Heart right ventricle (tissue), 16 donors: ENCODE results near the gene SMIM5. TPM values are rescaled to one million over a fixed set of nuclear protein-coding genes. Genes with fewer than 3 reads are reported as not detected.

Source experiments
- ATAC-seq, 8 donors: fragments of 200-7000 bp; cut with Tn5 transposase; one replicate each; pipeline ENCODE4 v1.9.1; 2020; ENCODE audit warnings: mild to moderate bottlenecking in 8 of 8, moderate library complexity in 8 of 8, moderate number of reproducible peaks in 1 of 8
- DNase-seq, 2 donors: peaks; one replicate each; pipeline ENCODE4 v3.0.0-alpha.2; 2020
- H3K27ac ChIP-seq, 10 donors: fragments of 200-600 bp; sonication (generic) in 2 of 10; one replicate each; pipeline versions ENCODE4 v1.5.0 to v1.8.0; 2020 to 2022; ENCODE audit warnings: mild to moderate bottlenecking in 3 of 10
- H3K27me3 ChIP-seq, 7 donors: fragments of 200-600 bp; one replicate each; pipeline ENCODE4 v1.8.0; 2021 to 2022; ENCODE audit warnings: mild to moderate bottlenecking in 2 of 7
- H3K36me3 ChIP-seq, 9 donors: fragments of 200-600 bp; sonication (generic) in 1 of 9; one replicate each; pipeline versions ENCODE4 v1.5.0 to v1.8.0; 2020 to 2022; ENCODE audit warnings: mild to moderate bottlenecking in 2 of 9
- H3K4me1 ChIP-seq, 9 donors: fragments of 200-600 bp; sonication (generic) in 1 of 9; one replicate each; pipeline versions ENCODE4 v1.5.0 to v1.8.0; 2020 to 2022; ENCODE audit warnings: mild to moderate bottlenecking in 4 of 9
- H3K4me3 ChIP-seq, 10 donors: fragments of 200-600 bp; sonication (generic) in 2 of 10; one replicate each; pipeline versions ENCODE4 v1.5.0 to v1.8.0; 2020 to 2022; ENCODE audit warnings: mild to moderate bottlenecking in 7 of 10, moderate library complexity in 2 of 10
- H3K9me3 ChIP-seq, 11 donors: fragments of 200-600 bp in 10 of 11; sonication (generic) in 2 of 11; one replicate each; pipeline versions ENCODE4 v1.5.0 to v1.8.0; 2013 to 2022; ENCODE audit warnings: mild to moderate bottlenecking in 2 of 11, control low read depth in 1 of 11, moderate library complexity in 1 of 11
- WGBS, 2 donors: extraction: QIAGEN DNeasy Blood & Tissue Kit; methylation state at CpG; one replicate each; pipeline ENCODE4 v1.1.7; 2013; ENCODE audit warnings: inconsistent platforms in 1 of 2; 5-methylcytosine and 5-hydroxymethylcytosine counted together
- intact Hi-C, 10 donors: fragments of 100-400 bp; cut with DNase I; formaldehyde crosslinking; loops; one replicate each; pipeline versions ENCODE4 v1.11.1 to v1.14.2; 2022
- polyA plus RNA-seq, 2 donors: library from polyadenylated mRNA; stranded (reverse); fragments of 200-250 nt; gene quantifications; one replicate each; pipeline ENCODE4 v1.2.3, GENCODE V29; 2013
- total RNA-seq, 10 donors: library from RNA; stranded (reverse); fragmentation: NEBNext Ultra II Directional in 3 of 10; extraction: Animal tissue kit (Norgen Biotek cat#: 25700) in 3 of 10; gene quantifications; one replicate each; pipeline versions ENCODE4 v1.2.1 to v1.2.4, GENCODE V29; 2021 to 2023
- TF ChIP-seq, protein P1 (sequence below), 9 donors: fragments of 200-600 bp; sonication (generic) in 2 of 9; IDR thresholded peaks; one replicate each; pipeline versions ENCODE4 v1.5.0 to v1.8.0; 2021 to 2022; ENCODE audit warnings: antibody characterized with exemption in 9 of 9, mild to moderate bottlenecking in 5 of 9, moderate library complexity in 1 of 9
- donor health status: Arrhythmogenic right ventricular cardiomyopathy.
- donor health status: ischemic (EF 13 %, LVEDD 7.1; RV severe dilation, severe dysfunction).
- donor health status: healthy with polysubstance abuse.
- donor health status: DM: no; HTN: yes; CAD: no.
- donor health status: DM: no; HTN: no; CAD: no.
- donor health status: ischemic (EF 25% LVEDD 6.9; RV normal size, moderate dysfunction).
- donor health status: ischemic (EF 25% LVEDD 5.7; RV mildly dilated, moderate dysfunction).
- donor health status: healthy.
- donor health status: DM: yes; HTN: yes; CAD: no.
- donor health status: Ischemic cardiomyopathy.
- donor health status: ischemic (EF 35%, LVEDD 5.7; RV mildly dilated, moderate dysfunction).
- donor health status: nonischemic (EF 11% LVEDD 7.7; RV severe dilation, severe dysfunction).
- donor health status: DM: yes; HTN: yes; CAD: no.
- donor health status: PGD.
- donor health status: ischemic (EF 29% LVEDD 5.4; RV normal size, mild dysfunction).
- donor health status: nonischemic (EF 23%, LVEDD 6.1; RV moderate dilation, normal function).

The SMIM5 gene
- total and polyA plus RNA-seq, 12 donors = 1.9 to 19.2 (median 6.5) TPM

DNA sequence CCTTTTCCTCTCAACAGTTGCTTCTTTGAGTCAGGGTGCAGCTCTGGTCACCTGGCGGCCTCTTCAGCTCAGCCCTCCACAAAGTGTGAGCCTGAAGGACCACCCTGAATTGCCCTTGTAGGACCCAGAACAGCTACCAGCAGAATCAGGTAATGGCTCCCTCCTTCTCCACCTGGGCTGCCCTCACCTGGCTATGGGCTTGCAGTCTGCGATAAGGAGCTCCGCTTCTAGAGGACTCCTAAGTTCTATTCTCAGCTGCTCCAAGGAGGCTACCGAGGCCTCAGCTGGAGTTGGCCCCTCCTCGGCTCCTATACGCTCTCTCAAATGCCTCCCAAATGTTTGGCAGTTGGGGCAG, 13.4 kb downstream of the SMIM5 start:
- WGBS, 2 donors = 96 to 98% methylated on average over 6 of the region's 6 CpGs
- H3K4me3 ChIP-seq = no peak overlapping the region
- H3K36me3 ChIP-seq = peaks cover 0 to 83% (median 21%) of the 10 kb centered on the region in 9 donors
- intact Hi-C loops = no loop called here
- TF ChIP-seq, protein P1, sequence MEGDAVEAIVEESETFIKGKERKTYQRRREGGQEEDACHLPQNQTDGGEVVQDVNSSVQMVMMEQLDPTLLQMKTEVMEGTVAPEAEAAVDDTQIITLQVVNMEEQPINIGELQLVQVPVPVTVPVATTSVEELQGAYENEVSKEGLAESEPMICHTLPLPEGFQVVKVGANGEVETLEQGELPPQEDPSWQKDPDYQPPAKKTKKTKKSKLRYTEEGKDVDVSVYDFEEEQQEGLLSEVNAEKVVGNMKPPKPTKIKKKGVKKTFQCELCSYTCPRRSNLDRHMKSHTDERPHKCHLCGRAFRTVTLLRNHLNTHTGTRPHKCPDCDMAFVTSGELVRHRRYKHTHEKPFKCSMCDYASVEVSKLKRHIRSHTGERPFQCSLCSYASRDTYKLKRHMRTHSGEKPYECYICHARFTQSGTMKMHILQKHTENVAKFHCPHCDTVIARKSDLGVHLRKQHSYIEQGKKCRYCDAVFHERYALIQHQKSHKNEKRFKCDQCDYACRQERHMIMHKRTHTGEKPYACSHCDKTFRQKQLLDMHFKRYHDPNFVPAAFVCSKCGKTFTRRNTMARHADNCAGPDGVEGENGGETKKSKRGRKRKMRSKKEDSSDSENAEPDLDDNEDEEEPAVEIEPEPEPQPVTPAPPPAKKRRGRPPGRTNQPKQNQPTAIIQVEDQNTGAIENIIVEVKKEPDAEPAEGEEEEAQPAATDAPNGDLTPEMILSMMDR (IDR thresholded peaks at IDR 0.05) = no peak
- DNase-seq (no peak), ATAC-seq (no peak)
- peaks cover 0 to 18% (median 15%) of the 10 kb centered on the region in 9 donors for H3K4me1 ChIP-seq
- no peaks in the 10 kb centered on the region for H3K27me3 ChIP-seq
- H3K27ac ChIP-seq = no peak overlapping the region
- no peaks in the 10 kb centered on the region for H3K9me3 ChIP-seq

DNA sequence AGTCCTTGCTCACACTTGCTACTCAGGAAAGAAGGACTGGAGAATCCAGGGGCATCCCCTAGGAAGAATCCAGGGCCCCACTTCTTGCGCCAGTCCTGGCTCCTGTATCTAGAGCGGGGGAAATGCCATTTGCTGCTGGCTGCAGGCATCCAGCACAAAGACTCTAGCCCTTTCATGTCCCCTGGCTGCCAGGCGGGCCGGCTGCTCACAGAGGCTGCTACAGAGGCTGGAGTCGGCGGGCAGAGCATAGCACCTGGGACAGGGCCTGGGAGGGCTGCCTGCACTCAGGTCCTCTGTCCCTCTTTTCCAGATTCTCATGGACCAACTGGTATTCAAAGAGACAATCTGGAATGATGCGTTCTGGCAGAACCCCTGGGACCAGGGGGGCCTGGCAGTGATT, 13.8 kb downstream of the SMIM5 start:
- no peak for DNase-seq
- intact Hi-C loops = no loop called here
- Histone ChIP-seq H3K9me3 (no peaks in the 10 kb centered on the region), H3K36me3 (peaks cover 0 to 87% (median 21%) of the 10 kb centered on the region in 9 donors), H3K4me1 (peaks cover 0 to 14% (median 10%) of the 10 kb centered on the region in 9 donors), H3K4me3 (no peak overlapping the region), H3K27ac (no peak overlapping the region), H3K27me3 (no peaks in the 10 kb centered on the region)
- WGBS, 2 donors = 90% methylated on average over 7 of the region's 7 CpGs
- no peak for ATAC-seq
- TF ChIP-seq, protein P1 (IDR thresholded peaks at IDR 0.05) = no peak

DNA sequence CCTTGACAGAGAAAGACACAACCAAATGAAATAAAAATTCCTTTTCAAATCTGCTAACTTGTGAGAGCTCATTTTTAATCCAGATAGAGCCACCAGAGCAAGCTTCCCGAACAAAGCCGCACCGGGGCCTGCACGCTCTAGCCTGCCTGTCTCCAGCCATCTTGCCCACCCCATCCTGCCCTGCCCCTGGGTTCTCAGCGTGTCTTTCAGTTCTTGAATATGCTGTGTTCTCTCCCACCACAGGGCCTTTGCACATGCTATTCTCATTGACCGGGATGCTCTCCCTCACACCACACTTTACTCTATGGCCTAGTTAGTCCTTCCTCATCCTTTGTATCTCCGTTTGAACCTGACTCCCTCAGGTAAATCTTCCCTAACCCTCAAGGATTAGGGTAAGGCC, 14.7 kb downstream of the SMIM5 start:
- Histone ChIP-seq H3K4me1 (peaks cover 0 to 10% (median 4%) of the 10 kb centered on the region in 9 donors), H3K27ac (no peak overlapping the region), H3K36me3 (peaks cover 0 to 91% (median 21%) of the 10 kb centered on the region in 9 donors), H3K9me3 (no peaks in the 10 kb centered on the region), H3K4me3 (no peak overlapping the region), H3K27me3 (no peaks in the 10 kb centered on the region)
- intact Hi-C loops = no loop called here
- TF ChIP-seq, protein P1 (IDR thresholded peaks at IDR 0.05) = no peak
- WGBS, 2 donors = 98 to 99% methylated on average over 7 of the region's 7 CpGs
- ATAC-seq (no peak), DNase-seq (no peak)

DNA sequence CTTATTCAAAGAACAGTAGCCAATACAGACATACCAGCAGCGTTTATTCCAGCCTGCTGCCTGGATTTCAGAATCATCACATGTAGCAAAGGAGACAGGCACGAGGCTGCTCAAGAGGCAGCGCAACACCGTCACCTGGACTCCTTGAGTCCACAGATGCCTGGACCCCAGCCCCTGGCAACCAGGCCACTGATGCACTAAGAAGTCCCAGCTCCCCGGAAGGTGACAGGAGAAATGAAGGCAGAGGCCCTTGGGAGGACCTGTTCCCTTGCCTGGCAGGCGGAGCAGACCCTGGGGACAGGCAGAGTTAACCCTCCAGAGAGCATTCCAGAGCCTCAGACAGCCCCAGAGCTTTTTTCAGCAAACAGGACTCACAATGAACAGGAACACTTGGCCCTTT, 16.5 kb downstream of the SMIM5 start:
- ATAC-seq (no peak), DNase-seq (no peak)
- Histone ChIP-seq H3K36me3 (peaks cover 0 to 93% (median 21%) of the 10 kb centered on the region in 9 donors), H3K4me1 (peaks cover 0 to 22% (median 0%) of the 10 kb centered on the region in 9 donors), H3K9me3 (no peaks in the 10 kb centered on the region), H3K27me3 (no peaks in the 10 kb centered on the region), H3K27ac (no peak overlapping the region), H3K4me3 (no peak overlapping the region)
- TF ChIP-seq, protein P1 (IDR thresholded peaks at IDR 0.05) = no peak
- 94 to 95% methylated on average over 6 of the region's 6 CpGs for WGBS, 2 donors
- intact Hi-C loops = no loop called here
